K562 (cell line): ENCODE results near the gene CERS6. TPM values are rescaled to one million over a fixed set of nuclear protein-coding genes. Genes with fewer than 3 reads are reported as not detected.

Experiments
- E2F5 ChIP-seq: sonication (generic); formaldehyde crosslinking; IDR thresholded peaks from 2 replicates; pipeline ENCODE4 v1.8.0; 2022; ENCODE audit warnings: mild to moderate bottlenecking, missing genetic modification reagents
- ID3 ChIP-seq, 2 experiments: fragments of 250-450 bp in 1 of 2; fragments of 450-650 bp in 1 of 2; sonication (Bioruptor Pico) in 1 of 2; IDR thresholded peaks; 2 replicates each; pipeline versions ENCODE4 v1.6.1 to v1.8.0; 2016 to 2021; ENCODE audit warnings: mild to moderate bottlenecking in 2 of 2, moderate library complexity in 2 of 2, missing compliant biosample characterization in 1 of 2, missing genetic modification characterization in 1 of 2
- NFXL1 ChIP-seq: fragments of 450-650 bp; formaldehyde crosslinking; IDR thresholded peaks from 2 replicates; pipeline ENCODE4 v1.4.0; 2021; ENCODE audit warnings: mild to moderate bottlenecking
- RBM17 ChIP-seq: fragments of 200-400 bp; formaldehyde crosslinking; IDR thresholded peaks from 2 replicates; pipeline ENCODE4 v1.6.1; 2017; ENCODE audit warnings: low read depth, mild to moderate bottlenecking, low read length, borderline replicate concordance
- SNRNP70 ChIP-seq: fragments of 200-400 bp; formaldehyde crosslinking; optimal IDR thresholded peaks from 2 replicates; pipeline ENCODE3; 2017; ENCODE audit warnings: low read depth, low read length
- TOE1 ChIP-seq, 2 experiments: fragments of 450-650 bp in 1 of 2; sonication (generic) in 1 of 2; formaldehyde crosslinking in 1 of 2; IDR thresholded peaks; 2 replicates each; pipeline versions ENCODE4 v1.7.1 to v1.8.0; 2016 to 2022; ENCODE audit warnings: borderline replicate concordance in 2 of 2, mild to moderate bottlenecking in 2 of 2, antibody characterized with exemption in 1 of 2, inconsistent platforms in 1 of 2, low read depth in 1 of 2, missing genetic modification reagents in 1 of 2, moderate library complexity in 1 of 2
- ZNF224 ChIP-seq: sonication (generic); formaldehyde crosslinking; IDR thresholded peaks from 2 replicates; pipeline ENCODE4 v1.8.0; 2022; ENCODE audit warnings: mild to moderate bottlenecking, missing genetic modification reagents
- ZNF75A ChIP-seq: fragments of 450-650 bp; formaldehyde crosslinking; IDR thresholded peaks from 2 replicates; pipeline ENCODE4 v1.4.0; 2020; ENCODE audit warnings: mild to moderate bottlenecking
- ZNF766 ChIP-seq: fragments of 200-800 bp; sonication (Bioruptor generic); conservative IDR thresholded peaks from 2 replicates; pipeline ENCODE4 v1.6.1; 2016; ENCODE audit warnings: missing genetic modification characterization, missing compliant biosample characterization
- polyA plus RNA-seq, 8 experiments: library from polyadenylated mRNA; depleted of rRNA in 4 of 8; stranded (reverse) in 5 of 8; unstranded in 3 of 8; fragments of >200 nt; fragmentation: Nextera tagmentation in 2 of 8; fragmentation: Illumina TruSeq in 1 of 8; extraction: Ambion mirVana in 2 of 8; extraction: Trizol in 1 of 8; gene quantifications; 2 replicates each; pipeline versions ENCODE4 v1.2.1 to v1.2.3, GENCODE V29; 2011 to 2014; ENCODE audit warnings: inconsistent platforms in 1 of 8, missing spikeins in 1 of 8
- total RNA-seq, 7 experiments: library from RNA; depleted of rRNA in 6 of 7; stranded (reverse); fragments of >200 nt in 6 of 7; fragmentation: Illumina TruSeq in 2 of 7; extraction: Trizol in 2 of 7; gene quantifications; 2 replicates each; pipeline versions ENCODE4 v1.2.1 to v1.2.3, GENCODE V29; 2011 to 2021; ENCODE audit warnings: low replicate concordance in 1 of 7
- TF ChIP-seq, protein P1 (sequence below): fragments of 250-450 bp; sonication (Bioruptor Pico); IDR thresholded peaks from 2 replicates; pipeline ENCODE4 v1.5.1; 2021; ENCODE audit warnings: mild to moderate bottlenecking
- TF ChIP-seq, protein P2 (sequence below): conservative IDR thresholded peaks from 2 replicates; pipeline ENCODE4 v1.6.1; 2011; ENCODE audit warnings: low read depth, mild to moderate bottlenecking, low read length; ENCODE audit not compliant: control insufficient read depth

CERS6 gene
- total and polyA plus RNA-seq, 9 of the 15 experiments (the other 6 are each of a cell fraction or from before 2014, with no cell fraction given): 1.6 to 13.6 (median 11.4) TPM

DNA sequence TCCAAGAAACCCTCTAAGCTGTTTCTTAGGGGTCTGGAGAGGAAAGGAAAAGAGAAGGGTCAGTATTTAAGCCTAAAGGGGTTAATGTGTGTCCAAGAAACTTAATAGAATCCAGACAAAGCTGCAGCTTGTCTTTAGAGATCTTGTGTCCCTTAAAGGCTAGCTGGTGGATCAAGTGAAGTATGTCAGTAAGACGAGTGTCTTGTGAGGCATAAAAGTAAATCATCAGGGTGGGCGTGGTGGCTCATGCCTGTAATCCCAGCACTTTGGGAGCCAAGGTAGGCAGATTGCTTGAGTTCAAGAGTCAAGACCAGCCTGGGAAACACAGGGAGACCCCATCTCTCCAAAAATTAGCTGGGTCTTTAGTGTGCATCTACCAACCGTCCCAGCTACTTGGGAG lies 47.8 kb downstream of the CERS6 start (continued):
- TF ChIP-seq ZNF766 (CRISPR knock-in tag): no peak
- TF ChIP-seq TOE1 (IDR thresholded peaks at IDR 0.05; ENCODE audit: borderline replicate concordance): no peak
- no peak for TF ChIP-seq TOE1 (CRISPR knock-in tag; IDR thresholded peaks at IDR 0.05; ENCODE audit: borderline replicate concordance, low read depth)
- TF ChIP-seq RBM17: no peak
- TF ChIP-seq, protein P1, sequence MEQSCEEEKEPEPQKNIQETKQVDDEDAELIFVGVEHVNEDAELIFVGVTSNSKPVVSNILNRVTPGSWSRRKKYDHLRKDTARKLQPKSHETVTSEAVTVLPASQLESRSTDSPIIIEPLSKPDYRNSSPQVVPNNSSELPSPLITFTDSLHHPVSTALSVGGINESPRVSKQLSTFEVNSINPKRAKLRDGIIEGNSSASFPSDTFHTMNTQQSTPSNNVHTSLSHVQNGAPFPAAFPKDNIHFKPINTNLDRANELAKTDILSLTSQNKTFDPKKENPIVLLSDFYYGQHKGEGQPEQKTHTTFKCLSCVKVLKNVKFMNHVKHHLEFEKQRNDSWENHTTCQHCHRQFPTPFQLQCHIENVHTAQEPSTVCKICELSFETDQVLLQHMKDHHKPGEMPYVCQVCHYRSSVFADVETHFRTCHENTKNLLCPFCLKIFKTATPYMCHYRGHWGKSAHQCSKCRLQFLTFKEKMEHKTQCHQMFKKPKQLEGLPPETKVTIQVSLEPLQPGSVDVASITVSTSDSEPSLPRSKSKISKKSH (CRISPR knock-in tag): no peak
- TF ChIP-seq ID3 (CRISPR knock-in tag; IDR thresholded peaks at IDR 0.05): no peak
- TF ChIP-seq ID3 (tag; IDR thresholded peaks at IDR 0.05): no peak
- TF ChIP-seq ZNF75A: no peak
- no peak for TF ChIP-seq E2F5 (CRISPR knock-in tag)
- no peak for TF ChIP-seq NFXL1 (CRISPR knock-in tag)
- TF ChIP-seq SNRNP70: no peak
- TF ChIP-seq, protein P2, sequence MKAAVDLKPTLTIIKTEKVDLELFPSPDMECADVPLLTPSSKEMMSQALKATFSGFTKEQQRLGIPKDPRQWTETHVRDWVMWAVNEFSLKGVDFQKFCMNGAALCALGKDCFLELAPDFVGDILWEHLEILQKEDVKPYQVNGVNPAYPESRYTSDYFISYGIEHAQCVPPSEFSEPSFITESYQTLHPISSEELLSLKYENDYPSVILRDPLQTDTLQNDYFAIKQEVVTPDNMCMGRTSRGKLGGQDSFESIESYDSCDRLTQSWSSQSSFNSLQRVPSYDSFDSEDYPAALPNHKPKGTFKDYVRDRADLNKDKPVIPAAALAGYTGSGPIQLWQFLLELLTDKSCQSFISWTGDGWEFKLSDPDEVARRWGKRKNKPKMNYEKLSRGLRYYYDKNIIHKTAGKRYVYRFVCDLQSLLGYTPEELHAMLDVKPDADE: no peak
- TF ChIP-seq ZNF224 (CRISPR knock-in tag): no peak
